GM21723 (cell line): ENCODE data around the gene SUPV3L1.

Source experiments
- ATAC-seq: cut with Tn5 transposase; IDR thresholded peaks from one replicate; pipeline ENCODE4 v1.9.1; 2021; ENCODE audit warnings: mild to moderate bottlenecking, moderate library complexity; ENCODE audit not compliant: unreplicated experiment

SUPV3L1 gene

DNA sequence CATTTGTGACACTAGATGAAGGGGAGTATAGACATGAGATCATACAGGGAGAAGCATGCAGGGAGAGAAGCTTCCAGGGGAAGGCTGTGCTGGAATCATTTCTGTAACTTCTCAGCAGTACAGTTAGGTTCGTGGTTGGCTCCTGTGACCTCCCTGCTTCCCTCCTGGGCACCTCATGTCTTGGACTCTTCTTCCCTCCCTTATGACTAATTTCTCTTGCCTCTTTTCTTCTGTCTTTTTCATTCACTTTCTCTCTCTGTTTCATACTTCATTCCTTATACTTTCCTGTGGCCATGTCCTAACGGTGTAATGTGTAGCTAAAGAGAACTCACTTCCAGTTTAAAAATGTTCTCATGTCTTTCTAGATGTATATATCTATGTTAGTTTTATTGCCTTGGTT is 21.0 kb downstream of the SUPV3L1 start:
- ATAC-seq = no peak

DNA sequence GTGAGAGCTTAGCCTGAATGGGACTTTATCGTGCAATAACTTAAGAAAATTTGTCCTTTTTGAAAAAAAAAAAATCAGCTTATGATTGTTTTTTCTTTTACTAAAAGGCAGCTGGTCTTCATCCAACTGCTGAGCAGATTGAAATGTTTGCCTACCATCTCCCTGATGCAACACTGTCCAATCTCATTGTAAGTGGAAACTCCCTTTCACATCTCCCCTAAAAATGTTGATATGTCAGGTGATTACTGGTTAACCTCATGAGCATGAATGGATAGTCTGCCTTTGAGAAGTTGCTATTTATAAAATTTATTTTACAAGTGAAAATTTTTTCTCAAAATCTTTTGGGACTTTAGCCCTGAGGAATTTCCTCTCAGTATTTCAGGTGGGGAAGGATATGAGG is 22.3 kb downstream of the SUPV3L1 start:
- ATAC-seq = no peak

DNA sequence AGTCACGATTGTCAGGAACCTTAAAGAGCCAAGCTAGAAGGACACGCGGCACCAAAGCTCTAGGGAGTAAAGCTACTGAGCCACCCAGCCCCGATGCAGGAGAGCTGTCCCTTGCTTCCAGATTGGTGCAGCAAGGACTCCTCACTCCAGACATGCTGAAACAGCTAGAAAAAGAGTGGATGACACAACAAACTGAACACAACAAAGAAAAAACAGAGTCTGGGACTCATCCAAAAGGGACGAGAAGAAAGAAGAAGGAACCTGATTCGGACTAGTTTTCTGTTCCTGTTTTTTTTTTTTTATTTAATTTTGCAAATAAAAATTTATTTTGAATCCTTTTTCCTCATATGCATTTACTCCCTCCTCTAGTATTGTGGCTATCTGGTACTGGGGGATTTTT is 28.7 kb downstream of the SUPV3L1 start:
- ATAC-seq = no peak

DNA sequence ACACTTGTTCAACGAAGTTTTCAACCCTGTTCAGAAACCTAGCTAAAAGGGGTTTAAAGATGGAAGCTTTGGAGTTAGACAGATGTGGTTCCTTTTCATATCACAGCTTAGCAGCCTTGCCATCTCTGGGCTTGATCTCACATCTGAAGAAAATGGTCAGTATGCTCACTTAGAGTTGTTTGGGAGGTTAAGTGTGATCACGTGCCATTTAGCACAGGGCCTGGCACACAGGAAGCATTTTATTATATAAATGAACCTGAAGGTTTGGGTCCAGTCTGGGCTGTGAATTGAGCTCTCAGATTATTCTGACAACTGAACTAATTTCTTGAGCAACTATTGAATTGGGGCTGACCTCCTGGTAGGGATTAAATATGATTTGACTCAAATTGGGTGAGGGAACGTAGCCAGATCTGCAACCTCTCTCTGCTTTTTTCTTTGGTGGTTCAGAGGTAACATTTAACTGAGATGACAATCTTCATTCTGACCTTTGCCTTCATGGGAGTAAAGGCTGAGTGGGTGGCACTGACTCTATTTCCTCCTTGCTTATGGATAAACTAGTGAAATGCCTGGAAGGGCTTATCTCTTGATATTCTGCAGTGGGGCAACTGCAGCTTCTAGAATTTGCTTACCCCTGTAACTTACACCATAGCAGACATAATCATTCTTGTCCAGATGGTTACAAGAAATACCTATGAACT is 29.9 kb downstream of the SUPV3L1 start:
- ATAC-seq = no peak

DNA sequence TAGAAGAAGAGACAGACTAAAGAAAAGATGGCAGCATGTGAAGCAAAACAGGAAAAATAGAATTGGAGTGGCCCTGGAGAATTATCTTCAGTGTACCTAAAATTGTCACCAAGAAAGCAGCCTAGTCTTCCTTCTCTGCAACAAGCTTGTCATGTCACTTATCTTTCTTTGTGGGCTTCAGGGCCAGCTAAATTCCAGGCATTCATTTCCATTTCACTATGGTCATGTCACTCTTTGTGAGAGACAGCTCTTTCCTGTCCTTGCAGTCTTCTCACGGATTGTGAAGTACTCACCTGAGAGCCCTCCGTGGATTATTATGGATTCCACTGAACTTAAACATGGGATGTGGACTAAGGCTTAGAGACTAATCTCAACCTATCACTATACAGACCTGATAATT is 31.1 kb downstream of the SUPV3L1 start:
- no peak for ATAC-seq

DNA sequence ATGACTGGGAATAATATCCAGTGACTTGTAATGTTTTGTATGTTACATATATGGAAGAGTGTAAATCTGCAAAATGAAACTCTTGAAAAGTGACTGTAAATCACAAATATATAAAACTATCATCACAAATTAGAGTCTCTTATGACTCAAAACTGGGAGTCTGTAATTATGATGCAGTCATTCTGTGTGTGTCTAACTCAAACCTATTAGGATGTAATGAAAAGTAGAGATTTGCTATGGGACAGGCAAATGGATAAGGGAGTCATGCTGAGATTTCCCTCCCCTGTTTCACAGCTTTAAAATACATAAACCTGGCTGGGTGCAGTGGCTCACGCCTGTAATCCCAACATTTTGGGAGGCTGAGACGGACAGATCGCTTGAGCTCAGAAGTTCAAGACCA is 31.5 kb downstream of the SUPV3L1 start:
- no peak for ATAC-seq

DNA sequence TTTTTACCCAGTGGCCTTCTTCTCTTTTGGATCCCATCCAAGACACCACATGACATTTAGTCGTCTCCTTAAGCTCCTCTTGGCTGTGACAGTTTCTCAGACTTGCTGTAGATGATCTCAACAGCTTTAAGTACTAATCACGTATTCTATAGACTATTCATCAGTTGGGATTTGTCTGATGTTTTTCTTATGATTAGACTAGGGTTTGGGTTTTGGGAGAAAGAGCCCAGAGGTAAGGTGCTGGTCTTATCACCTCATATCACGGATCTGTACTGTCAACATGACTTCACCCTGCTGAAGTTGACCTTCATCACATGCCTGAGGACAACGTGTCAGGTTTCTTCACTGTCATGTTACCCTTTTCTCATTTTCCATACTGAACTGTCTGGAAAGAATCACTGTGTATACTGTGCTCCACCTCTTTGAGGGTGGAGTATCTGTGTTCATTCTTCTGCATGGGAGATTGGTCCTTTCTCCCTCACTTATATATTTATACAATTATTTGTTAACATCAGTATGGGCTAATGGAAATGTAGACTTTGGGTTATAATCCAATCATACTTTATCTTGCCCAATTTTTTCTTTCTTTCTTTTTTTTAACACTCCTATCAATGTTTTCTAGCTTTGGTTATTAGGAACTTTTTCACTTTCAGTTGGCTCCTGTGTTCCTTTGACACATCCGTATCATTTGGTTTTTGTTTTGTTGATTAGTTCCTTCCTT is 33.7 kb downstream of the SUPV3L1 start:
- no peak for ATAC-seq

DNA sequence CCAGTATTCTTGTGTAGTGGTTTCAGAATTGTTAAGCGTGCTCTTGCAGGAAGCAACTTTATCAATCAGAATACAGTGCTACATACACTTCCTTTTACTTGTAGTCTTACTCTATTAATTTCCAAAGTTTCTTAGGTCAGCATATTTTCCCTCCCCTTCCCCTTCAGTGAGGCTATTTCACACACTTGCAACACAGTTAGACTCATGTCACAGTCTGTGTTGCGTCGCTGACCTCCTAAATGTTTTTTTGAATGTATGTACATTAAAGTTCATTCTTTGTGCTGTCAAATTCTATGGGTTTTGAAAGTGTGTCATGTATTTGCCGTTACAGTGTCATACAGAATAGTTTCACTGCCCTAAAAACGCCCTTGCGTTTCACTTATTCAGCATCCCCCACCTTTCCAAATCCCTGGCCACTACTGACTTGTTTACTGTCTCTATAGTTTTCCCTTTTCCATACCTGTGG is 34.7 kb downstream of the SUPV3L1 start:
- ATAC-seq = no peak

DNA sequence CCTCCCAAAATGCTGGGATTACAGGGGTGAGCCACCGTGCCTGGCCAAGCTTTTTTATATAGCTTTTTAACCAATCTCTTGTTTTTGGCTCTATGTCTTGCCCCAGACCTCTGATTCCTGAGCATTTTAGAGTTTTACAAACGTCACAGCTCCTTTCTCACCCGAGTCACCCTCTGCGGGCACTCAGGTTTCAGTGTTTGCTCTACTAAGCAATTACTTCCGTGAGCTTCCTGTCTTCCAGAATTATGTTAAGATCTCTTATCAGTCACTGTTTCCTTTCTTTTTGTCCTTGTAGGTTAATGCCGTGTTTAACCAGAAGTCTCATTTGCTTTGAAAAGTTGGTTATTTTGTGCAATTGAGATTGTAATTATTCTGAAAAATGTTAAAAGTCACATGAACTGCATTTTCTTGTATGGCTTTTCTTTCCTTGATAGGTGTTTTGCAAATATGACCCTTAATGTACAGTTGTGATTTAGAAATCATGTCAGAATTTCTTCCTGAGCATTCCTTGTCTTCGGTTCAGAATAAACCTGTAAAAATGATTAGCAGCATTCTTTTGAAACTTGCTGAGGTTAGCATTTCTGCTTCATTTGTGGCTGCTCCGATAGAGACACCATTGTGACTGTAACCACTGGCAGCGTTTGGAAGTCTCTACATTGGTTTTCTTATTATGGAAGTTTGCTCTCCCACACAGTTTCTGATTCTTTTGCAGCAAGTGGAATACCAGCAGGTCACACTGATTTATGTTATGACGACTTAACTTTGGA is 35.6 kb downstream of the SUPV3L1 start:
- no peak for ATAC-seq

DNA sequence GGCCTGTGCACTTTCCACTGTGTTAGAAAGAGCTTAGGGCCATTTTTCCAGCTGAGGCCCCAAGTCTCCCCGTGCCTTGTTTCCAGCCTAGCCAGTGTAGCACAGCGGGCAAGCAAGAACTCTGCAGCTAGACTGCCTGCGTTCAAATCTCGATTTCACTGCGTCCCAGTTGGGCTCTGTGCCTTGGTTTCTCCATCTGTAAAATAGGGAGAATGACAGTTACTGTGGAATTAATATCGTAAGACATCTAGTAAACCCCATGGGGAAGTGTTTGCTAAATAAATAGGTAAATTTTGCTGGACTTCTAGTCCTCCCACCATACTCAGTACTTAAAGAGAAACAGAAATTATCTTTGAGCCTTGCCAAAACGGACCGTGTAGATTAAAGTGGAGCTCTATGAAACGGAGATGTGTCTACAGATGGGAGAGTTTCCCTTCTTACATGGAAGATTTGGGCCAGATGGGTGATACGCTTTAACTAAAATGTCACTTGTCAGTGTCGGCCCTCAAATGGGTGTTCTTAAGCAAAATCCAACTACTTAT is 36.6 kb downstream of the SUPV3L1 start:
- no peak for ATAC-seq

DNA sequence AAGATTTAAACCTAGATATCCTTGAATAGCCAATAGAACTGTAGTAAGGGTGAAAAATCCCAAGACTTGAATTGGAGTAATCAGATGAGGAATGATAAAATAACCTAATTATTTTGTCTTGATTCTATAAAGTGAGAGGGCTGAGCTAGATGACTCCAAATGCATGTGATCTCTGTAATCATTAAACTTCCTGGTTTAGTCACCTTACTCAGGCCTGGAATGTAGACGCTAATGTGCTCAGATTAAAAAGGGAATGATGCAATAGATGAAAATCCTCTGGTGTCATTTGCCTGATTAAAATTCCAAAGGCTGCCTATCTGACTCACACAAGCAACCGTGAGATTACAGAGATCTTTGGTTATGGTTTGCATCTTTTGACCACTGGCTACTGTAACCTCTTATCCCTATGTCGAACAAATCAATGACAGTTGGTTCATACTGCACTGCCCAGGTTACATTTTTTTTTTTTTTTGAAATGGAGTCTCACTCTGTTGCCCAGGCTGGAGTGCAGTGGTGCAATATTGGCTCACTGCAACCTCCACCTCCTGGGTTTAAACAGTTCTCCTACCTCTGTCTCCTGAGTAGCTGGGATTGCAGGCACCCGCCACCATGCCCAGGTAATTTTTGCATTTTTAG is 37.2 kb downstream of the SUPV3L1 start:
- no peak for ATAC-seq

DNA sequence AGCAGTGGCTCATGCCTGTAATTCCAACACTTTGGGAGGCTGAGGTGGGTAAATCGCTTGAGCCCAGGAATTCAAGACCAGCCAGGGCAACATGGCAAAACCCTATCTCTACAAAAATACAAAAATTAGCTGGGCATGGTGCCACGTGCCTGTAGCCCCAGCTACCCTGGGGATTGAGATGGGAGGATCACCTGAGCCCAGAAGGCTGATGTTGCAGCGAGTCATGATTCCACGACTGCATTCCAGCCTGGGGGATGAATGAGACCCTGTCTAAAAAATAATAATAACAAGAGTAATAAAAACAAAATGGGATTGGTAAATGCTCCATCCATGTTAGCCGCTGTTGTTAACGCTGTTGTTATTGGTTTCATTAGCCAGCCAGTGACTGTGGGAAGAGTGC is 38.8 kb downstream of the SUPV3L1 start:
- no peak for ATAC-seq

DNA sequence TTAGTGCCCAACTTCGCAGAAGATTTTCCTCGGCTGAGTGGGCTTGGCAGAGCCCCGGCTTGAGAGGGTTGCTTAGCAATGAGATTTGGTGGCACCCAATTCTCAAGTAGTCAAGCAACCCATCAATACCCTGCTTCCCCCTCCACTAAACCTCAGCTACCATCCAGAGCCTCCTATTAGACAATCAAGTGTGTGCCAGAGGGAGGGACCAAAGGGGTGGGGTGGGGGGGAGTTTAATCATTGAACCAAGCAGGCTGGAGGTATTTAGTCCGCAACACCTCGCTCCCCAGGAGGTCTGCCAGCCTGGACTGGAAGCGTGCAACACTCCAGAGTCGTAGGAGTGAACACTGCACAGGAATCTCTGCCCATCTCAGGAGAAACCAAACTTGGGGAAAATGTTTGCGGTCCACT is 40.0 kb downstream of the SUPV3L1 start, which contains the start of gene HKDC1:
HKDC1 (plus strand) TSS at position 292 of the 411 bp plus-strand sequence; CDS start at position 396, 104 bp downstream.
- no peak for ATAC-seq

DNA sequence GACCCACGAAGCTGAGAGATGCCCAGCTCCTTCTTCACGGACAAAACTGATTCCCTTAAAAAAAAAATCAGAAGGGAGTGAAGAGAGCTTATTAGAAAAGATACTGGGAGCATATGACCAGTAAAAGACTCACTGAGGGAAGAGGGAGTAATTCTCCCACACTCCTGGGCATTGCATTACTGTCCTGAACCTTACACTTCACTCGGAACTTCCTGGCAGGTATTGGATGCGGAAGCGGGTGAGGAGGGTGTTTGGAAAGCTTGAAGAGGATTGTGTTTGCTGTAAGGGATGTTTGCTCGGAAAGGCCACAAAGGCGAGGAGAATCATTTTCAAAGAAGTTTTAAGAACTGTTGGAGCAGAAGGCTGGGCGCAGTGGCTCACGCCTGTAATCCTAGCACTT is 40.5 kb downstream of the SUPV3L1 start:
- no peak for ATAC-seq

DNA sequence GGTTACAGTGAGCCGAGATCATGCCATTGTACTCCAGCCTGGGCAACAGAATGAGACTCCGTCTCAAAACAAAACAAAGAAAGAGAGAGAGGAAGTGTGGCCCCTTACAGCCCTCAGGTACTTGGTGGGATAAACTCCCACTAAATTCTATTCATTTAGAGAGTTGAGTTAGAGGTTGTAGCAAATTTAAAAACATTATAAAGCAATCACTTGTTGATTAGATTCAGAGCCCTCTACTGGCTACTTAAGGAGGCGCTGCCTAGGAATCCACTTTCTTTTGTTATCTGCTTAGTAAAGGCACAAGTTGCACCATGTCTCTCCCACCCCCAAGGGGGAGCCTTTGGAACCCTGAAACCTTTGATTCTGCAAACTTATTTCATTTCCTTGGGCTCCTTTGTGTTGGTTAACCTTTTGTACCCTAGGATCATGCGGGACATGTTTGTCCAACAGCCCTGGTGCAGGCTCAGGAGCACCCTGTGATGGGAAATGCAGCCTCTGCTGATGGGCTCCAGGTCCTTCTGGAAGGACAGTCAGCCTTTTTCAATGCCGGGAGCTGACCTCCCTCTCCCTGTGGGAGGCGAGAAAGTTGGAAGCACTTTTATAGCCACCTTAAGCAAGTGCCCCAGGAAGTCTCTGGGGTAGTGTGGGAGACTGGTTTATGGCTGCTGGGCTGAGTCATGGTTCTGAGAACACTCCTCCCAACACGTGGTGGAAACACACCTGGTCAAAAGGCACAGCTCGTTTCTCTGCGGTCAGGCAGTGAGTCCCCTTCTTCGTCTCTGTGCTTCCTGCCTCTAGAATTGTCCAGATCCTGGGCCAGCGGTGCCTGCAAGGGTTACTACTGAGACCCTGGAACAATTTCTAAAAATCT is 42.4 kb downstream of the SUPV3L1 start:
- peak; percentile 97 for ATAC-seq

DNA sequence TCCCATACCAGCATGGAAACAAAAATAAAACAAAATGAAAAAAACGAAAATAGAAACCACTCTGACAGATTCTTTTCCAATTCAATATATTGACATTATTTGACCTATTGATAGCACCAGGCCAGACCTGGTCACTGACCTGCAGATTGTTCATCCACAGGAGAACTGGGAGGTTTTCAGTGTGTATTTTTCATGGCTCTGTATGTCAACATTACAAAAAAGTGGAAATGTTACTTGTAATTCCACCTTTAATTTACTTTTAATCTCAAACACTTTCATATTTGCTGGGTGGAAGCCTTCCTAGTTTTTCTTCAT is 43.0 kb downstream of the SUPV3L1 start:
- ATAC-seq = peak; percentile 6

DNA sequence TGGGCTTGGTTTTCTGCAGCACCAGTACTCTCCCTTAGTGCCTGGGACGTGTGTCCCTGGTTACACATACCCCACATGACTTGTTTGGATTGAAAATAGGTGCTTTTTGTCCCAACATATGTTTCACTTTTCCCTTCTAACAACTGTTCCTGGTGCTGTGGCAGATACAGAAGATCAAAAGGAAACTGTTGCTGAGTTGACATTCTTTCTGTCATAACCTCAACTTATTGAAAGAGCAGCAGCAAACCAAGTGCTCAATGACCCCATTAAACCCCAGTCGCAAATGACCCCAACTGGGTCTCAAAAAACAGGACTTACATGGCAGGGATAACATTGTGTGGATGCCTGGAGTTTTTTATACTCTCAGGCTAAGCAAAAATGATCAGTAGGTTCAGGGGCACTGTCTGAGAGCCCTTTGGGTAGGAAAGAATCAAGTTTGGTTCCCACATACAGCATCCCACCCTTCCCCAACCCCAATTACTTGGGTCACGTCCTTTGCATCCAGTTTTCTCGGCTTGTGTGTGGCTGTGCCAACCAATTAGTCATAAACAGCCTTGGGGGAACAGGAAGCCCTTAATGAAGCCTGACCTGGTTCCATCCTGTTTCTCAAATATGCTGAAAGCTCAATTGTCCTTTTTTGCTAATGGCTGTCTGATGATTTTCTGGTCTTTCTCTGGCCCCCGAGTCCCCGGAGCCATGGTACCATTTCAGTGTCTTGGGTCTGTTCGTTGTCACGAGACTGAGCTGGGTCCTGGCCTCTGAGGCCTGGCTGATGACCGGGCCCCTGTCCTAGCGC is 45.0 kb downstream of the SUPV3L1 start:
- no peak for ATAC-seq

DNA sequence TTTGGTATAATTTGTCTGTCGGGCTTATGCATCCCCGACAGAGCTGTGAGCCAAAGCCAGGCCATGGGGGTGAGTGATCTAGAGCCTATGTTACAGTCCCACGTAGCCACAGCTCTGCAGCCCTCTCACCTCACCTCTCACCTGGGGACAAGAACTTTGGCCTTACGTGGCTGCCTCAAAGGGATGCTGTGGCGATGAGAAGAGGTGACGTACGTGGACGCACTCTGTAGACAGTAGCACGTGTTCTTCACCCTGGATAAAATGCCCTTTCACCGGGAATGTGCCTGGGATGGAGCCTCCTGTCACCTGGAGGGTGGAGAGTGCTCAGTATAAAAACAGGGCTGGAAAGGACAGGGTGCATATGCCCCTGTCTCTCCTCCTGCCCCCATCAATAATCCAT is 45.6 kb downstream of the SUPV3L1 start:
- no peak for ATAC-seq

DNA sequence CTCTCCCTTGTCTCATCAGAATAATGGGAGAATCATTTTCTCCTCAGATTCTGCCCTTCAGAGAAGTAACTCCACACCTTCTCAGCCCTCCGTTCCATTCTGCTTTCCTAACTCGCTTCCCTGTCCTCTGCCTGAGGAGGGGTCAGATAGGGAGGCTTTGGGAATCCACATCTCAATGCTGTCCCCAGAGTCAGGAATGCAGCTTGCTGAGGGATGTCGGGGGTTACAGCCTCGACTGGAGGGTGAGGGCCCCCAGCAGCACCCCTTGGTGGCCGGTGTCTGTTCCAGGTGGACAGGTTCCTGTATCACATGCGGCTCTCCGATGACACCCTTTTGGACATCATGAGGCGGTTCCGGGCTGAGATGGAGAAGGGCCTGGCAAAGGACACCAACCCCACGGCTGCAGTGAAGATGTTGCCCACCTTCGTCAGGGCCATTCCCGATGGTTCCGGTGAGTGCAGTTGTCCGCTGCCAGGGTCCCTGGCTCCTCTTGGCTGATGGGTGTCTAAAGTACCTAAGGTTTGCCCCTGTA is 47.0 kb downstream of the SUPV3L1 start:
- no peak for ATAC-seq
